ENCODE measurements around the gene GGT6. TPM values are rescaled to one million over a fixed set of nuclear protein-coding genes. Genes with fewer than 3 reads are reported as not detected.

GGT6 gene
- not detected for total RNA-seq (ENCODE audit: unreplicated experiment)
- long read RNA-seq, result 0 reads

- Mint-ChIP-seq H3K4me3 (ENCODE audit: unreplicated experiment) (no peak within 1 kb of the TSS), H3K9me3 (ENCODE audit: unreplicated experiment) (no peaks in the 10 kb centered on the region), H3K4me1 (ENCODE audit: unreplicated experiment) (peaks cover 13% of the 10 kb centered on the region), H3K36me3 (ENCODE audit: low read depth, unreplicated experiment) (no peaks in the 10 kb centered on the region), H3K27me3 (ENCODE audit: unreplicated experiment) (peaks cover 3% of the 10 kb centered on the region), H3K27ac (ENCODE audit: unreplicated experiment) (no peak within 1 kb of the TSS)
- no peak for DNase-seq (ENCODE audit: low spot score)
- TF ChIP-seq CTCF (IDR thresholded peaks at IDR 0.05; ENCODE audit: unreplicated experiment), result no peak
These were observed at the start of gene GGT6 for GRCh38 chr17:4560421-4560820. Gene GGT6 (minus strand): TSS chr17:4560577. CDS start chr17:4560521, 56 bp downstream.

- Mint-ChIP-seq H3K4me3 (ENCODE audit: unreplicated experiment) (no peak overlapping the region), H3K4me1 (ENCODE audit: unreplicated experiment) (peaks cover 17% of the 10 kb centered on the region), H3K9me3 (ENCODE audit: unreplicated experiment) (no peaks in the 10 kb centered on the region), H3K27me3 (ENCODE audit: unreplicated experiment) (no peaks in the 10 kb centered on the region), H3K27ac (ENCODE audit: unreplicated experiment) (no peak overlapping the region), H3K36me3 (ENCODE audit: low read depth, unreplicated experiment) (peaks cover 4% of the 10 kb centered on the region)
- TF ChIP-seq CTCF (IDR thresholded peaks at IDR 0.05; ENCODE audit: unreplicated experiment), result no peak
- DNase-seq (ENCODE audit: low spot score), result no peak
These were observed 49.8 kb upstream of the GGT6 start for GRCh38 chr17:4610162-4610561.

GRCh38 chr17:4609761-4610160, 49.4 kb upstream of the GGT6 start:
- no peak overlapping the region for H3K4me3 Mint-ChIP-seq (ENCODE audit: unreplicated experiment)
- DNase-seq (ENCODE audit: low spot score), result no peak
- no peaks in the 10 kb centered on the region for H3K27me3 Mint-ChIP-seq (ENCODE audit: unreplicated experiment)
- no peak overlapping the region for H3K27ac Mint-ChIP-seq (ENCODE audit: unreplicated experiment)
- peaks cover 4% of the 10 kb centered on the region for H3K36me3 Mint-ChIP-seq (ENCODE audit: low read depth, unreplicated experiment)
- H3K4me1 Mint-ChIP-seq (ENCODE audit: unreplicated experiment), result peaks cover 17% of the 10 kb centered on the region
- no peak for TF ChIP-seq CTCF (IDR thresholded peaks at IDR 0.05; ENCODE audit: unreplicated experiment)
- H3K9me3 Mint-ChIP-seq (ENCODE audit: unreplicated experiment), result no peaks in the 10 kb centered on the region

GRCh38 chr17:4607773-4608187, 47.4 kb upstream of the GGT6 start:
- peak; percentile 3 for DNase-seq (ENCODE audit: low spot score)
- Mint-ChIP-seq H3K4me3 (ENCODE audit: unreplicated experiment) (no peak overlapping the region), H3K36me3 (ENCODE audit: low read depth, unreplicated experiment) (peaks cover 4% of the 10 kb centered on the region), H3K27ac (ENCODE audit: unreplicated experiment) (no peak overlapping the region), H3K27me3 (ENCODE audit: unreplicated experiment) (no peaks in the 10 kb centered on the region), H3K9me3 (ENCODE audit: unreplicated experiment) (no peaks in the 10 kb centered on the region), H3K4me1 (ENCODE audit: unreplicated experiment) (peaks cover 17% of the 10 kb centered on the region)
- TF ChIP-seq CTCF (IDR thresholded peaks at IDR 0.05; ENCODE audit: unreplicated experiment), result no peak

GRCh38 chr17:4607261-4607741, 46.9 kb upstream of the GGT6 start:
- TF ChIP-seq CTCF (IDR thresholded peaks at IDR 0.05; ENCODE audit: unreplicated experiment), result no peak
- Mint-ChIP-seq H3K36me3 (ENCODE audit: low read depth, unreplicated experiment) (peaks cover 4% of the 10 kb centered on the region), H3K4me1 (ENCODE audit: unreplicated experiment) (peaks cover 17% of the 10 kb centered on the region), H3K27me3 (ENCODE audit: unreplicated experiment) (no peaks in the 10 kb centered on the region), H3K9me3 (ENCODE audit: unreplicated experiment) (no peaks in the 10 kb centered on the region), H3K27ac (ENCODE audit: unreplicated experiment) (no peak overlapping the region), H3K4me3 (ENCODE audit: unreplicated experiment) (no peak overlapping the region)
- DNase-seq (ENCODE audit: low spot score), result peak; percentile 2
